SK-N-MC (cell line): ENCODE results near the gene MTAP.
A peak's percentile ranks its signal among the peaks of the same experiment; 100 is the strongest.

Source experiments
- DNase-seq: peaks from one replicate; pipeline ENCODE4 v3.0.0-alpha.2; 2011; ENCODE audit warnings: low read depth, low spot score
- H3K27ac ChIP-seq: fragments of 200-600 bp; sonication (generic); 2 replicates; pipeline ENCODE4 v1.5.1; 2016; ENCODE audit warnings: mixed run types
- H3K36me3 ChIP-seq: fragments of 200-600 bp; sonication (generic); 2 replicates; pipeline ENCODE4 v1.6.1; 2017; ENCODE audit warnings: antibody characterized with exemption, low read length, mixed read lengths; ENCODE audit not compliant: insufficient read depth
- H3K4me3 ChIP-seq: fragments of 200-600 bp; sonication (generic); 2 replicates; pipeline ENCODE4 v1.5.1; 2016
- H3K9ac ChIP-seq: fragments of 200-600 bp; sonication (generic); 2 replicates; pipeline ENCODE4 v1.8.0; 2017; ENCODE audit warnings: mixed run types, mixed read lengths; ENCODE audit not compliant: insufficient read length
- H3K9me3 ChIP-seq: fragments of 200-600 bp; sonication (generic); 2 replicates; pipeline ENCODE4 v1.6.1; 2017; ENCODE audit warnings: low read depth, mild to moderate bottlenecking, antibody characterized with exemption, low read length, moderate library complexity, mixed read lengths
- EZH2 ChIP-seq: fragments of 200-600 bp; sonication (generic); IDR thresholded peaks from one replicate; pipeline ENCODE4 v1.6.1; 2017; ENCODE audit warnings: antibody characterized with exemption
- FOXP2 ChIP-seq: optimal IDR thresholded peaks from 2 replicates; pipeline ENCODE3; 2011; ENCODE audit warnings: mild to moderate bottlenecking, moderate library complexity; ENCODE audit not compliant: insufficient read depth; ENCODE audit errors: extremely low read length, control extremely low read depth
- POLR2AphosphoS5 ChIP-seq: IDR thresholded peaks from 2 replicates; pipeline ENCODE4 v1.6.1; 2012; ENCODE audit warnings: mild to moderate bottlenecking, low read depth, low read length, borderline replicate concordance

MTAP gene

DNA sequence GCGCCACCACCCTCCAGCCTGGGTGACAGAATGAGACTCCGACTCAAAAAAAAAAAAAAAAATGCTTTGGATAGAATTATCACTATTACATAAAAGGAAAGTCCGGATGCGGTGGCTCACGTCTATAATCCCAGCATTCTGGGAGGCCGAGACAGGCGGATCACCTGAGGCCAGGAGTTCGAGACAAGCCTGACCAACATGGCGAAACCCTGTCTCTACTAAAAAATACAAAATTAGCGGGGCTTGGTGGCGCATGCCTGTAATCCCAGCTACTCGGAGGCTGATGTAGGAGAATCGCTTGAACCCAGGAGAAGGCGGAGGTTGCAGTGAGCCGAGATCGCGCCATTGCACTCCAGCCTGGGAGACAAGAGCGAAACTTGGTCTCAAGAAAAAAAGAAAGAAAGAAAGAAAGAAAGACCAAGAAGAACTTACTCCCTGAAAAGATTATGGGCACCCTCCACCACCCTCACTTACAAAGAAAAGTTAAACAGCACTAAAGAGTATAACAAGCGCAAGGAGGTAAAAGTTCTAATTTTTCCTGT, 174.0 kb downstream of the MTAP start:
- no peak for DNase-seq
- H3K9me3 ChIP-seq, result no peaks in the 10 kb centered on the region
- TF ChIP-seq EZH2, result no peak
- TF ChIP-seq FOXP2, result no peak
- TF ChIP-seq POLR2AphosphoS5, result no peak
- H3K36me3 ChIP-seq, result peaks cover 13% of the 10 kb centered on the region
- no peak overlapping the region for H3K9ac ChIP-seq
- no peak overlapping the region for H3K4me3 ChIP-seq
- H3K27ac ChIP-seq, result no peak overlapping the region

DNA sequence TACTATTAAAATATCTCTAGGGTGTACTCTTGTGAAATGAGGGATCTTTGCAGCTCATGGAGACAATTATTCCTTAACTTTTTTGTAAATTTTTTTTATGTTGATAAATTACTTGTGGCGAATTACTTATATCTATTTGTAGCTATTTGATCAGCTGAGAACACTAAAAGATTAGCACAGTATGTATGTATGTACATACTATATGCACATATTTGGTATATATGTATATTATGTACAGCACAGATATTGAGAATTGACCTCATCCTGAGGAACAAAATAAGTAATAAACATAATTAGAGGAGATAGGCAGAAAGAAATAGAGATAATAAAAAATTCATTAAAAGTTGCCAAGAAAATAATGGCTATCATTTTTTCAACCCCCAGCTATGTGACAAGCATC, 180.0 kb downstream of the MTAP start:
- Histone ChIP-seq H3K4me3 (no peak overlapping the region), H3K9ac (no peak overlapping the region), H3K9me3 (no peaks in the 10 kb centered on the region), H3K36me3 (0 out of 2 replicates have a peak, but pooled peaks cover 7% of the 10 kb centered on the region), H3K27ac (peak overlapping the region; percentile 79; the same call in 1 of the 2 replicates)
- DNase-seq, result no peak
- TF ChIP-seq EZH2 (no peak), FOXP2 (no peak), POLR2AphosphoS5 (no peak)

DNA sequence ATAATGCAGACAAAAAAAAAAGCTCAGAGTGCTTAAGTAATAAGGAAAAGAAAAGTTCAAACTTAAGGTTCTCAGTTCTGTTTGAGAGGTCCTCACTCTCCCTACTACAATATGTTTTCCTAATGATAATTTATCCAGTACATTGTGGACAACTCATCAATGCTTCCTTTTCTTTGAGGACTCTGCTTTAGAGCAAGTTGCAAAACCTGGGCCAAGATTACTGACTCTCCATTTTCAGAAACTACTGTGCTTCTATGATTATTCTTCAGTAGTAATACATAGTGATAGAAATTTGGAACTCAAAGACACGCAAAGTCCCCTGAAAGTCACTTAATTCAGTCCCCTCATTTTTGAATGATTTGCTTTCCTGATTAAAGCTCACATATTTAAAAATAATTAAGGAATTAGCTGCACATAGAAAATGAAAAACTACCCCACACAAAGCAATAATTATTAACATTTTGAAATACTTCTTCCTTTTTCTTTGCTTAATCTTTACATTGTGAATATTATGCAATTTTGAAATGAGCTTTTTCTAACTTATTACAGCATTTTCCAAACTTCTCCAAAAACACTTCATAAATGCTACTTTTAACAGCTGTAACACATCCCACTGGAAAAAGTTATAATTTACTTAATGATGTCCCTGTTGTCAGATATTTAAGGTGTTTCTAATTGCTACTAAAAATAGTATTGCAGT, 180.6 kb downstream of the MTAP start:
- Histone ChIP-seq H3K9ac (peak overlapping the region; percentile 24), H3K9me3 (no peaks in the 10 kb centered on the region), H3K36me3 (0 out of 2 replicates have a peak, but pooled peaks cover 7% of the 10 kb centered on the region), H3K27ac (peak overlapping the region; percentile 79), H3K4me3 (peak overlapping the region; percentile 21)
- no peak for TF ChIP-seq FOXP2
- TF ChIP-seq POLR2AphosphoS5, result no peak
- TF ChIP-seq EZH2, result no peak
- no peak for DNase-seq

DNA sequence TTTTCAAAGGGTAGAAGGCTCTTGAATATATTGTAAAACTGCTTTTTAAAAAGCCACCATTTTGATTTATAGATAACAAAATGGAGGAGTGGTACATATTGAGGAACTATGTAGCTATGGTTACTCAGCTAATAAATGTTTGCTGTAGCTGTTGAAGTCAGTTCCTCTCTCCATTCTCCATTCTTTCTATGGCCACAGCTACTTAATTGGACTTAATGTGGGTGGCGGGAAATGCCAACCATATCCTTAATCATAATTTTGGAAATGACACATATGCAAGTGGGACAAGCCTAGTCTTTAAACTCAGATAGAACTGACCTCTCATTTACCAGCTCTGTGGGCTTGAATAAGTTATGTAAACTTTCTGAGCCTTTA, 181.1 kb downstream of the MTAP start:
- Histone ChIP-seq H3K4me3 (peak overlapping the region; percentile 21; the same call in 1 of the 2 replicates), H3K36me3 (0 out of 2 replicates have a peak, but pooled peaks cover 7% of the 10 kb centered on the region), H3K27ac (peak overlapping the region; percentile 79), H3K9ac (no peak overlapping the region), H3K9me3 (no peaks in the 10 kb centered on the region)
- DNase-seq, result no peak
- no peak for TF ChIP-seq POLR2AphosphoS5
- no peak for TF ChIP-seq EZH2
- no peak for TF ChIP-seq FOXP2

DNA sequence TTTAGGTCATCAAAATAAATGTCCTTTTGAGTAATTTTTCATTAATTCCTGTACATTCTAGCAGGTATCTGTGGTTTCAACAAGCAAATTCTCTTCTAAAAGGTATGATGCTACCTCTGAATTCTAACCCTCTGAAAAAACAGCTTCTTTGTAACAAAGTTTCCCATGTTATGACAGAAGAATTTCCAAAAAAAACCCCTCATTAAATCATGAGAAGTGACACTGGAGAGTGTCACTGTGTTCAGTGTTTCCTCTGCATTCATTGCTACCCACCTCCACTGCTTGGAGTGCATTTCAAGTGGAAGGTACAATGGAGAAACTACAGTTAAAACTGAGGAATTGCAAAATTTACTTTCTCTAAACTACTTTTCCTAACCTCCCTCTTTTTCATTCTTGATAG, 181.7 kb downstream of the MTAP start:
- Histone ChIP-seq H3K36me3 (0 out of 2 replicates have a peak, but pooled peaks cover 7% of the 10 kb centered on the region), H3K4me3 (peak overlapping the region; percentile 36), H3K27ac (peak overlapping the region; percentile 79), H3K9ac (no peak overlapping the region), H3K9me3 (no peaks in the 10 kb centered on the region)
- DNase-seq, result no peak
- TF ChIP-seq POLR2AphosphoS5 (no peak), EZH2 (no peak), FOXP2 (no peak)

DNA sequence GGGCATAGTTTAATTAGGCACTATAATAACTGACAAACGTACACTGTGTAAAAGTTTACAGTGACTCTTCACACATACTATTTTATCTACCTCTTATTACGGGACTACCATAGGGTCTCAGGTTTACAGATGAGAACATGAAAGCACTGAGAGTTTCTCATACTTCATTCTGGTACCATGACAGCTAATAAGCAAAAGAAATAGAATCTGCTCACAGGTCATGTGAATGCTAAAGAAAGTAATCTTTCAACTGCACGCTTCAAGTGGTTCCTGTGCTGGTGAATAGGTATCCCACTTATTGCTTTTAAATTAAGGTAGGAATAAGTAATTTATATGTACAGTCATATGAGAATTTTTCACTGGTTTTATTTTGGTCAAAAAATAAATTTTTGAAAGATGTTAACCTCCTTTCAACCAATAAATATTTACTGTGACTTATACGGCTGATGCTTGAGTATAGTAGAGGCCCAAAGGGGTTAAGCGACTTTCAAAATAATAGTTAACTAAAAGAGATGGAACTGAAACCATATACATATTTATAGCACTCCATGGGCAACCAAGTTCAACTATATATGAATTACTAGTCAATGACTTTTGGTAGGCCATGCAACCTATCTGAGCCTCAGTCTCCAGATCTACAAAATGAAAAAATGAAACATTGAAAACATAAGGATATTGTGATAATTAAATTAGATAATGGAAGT, 183.7 kb downstream of the MTAP start:
- Histone ChIP-seq H3K9ac (peak overlapping the region; percentile 85), H3K36me3 (peaks cover 11% of the 10 kb centered on the region), H3K27ac (peak overlapping the region; percentile 96), H3K4me3 (peak overlapping the region; percentile 80), H3K9me3 (no peaks in the 10 kb centered on the region)
- TF ChIP-seq FOXP2, result no peak
- TF ChIP-seq POLR2AphosphoS5, result no peak
- no peak for TF ChIP-seq EZH2
- no peak for DNase-seq
